ENCODE data around the gene NAA80. TPM values are rescaled to one million over a fixed set of nuclear protein-coding genes. Genes with fewer than 3 reads are reported as not detected.
"Not testable (repeated sequence)": the region's sequence is repeated elsewhere in the genome, so short reads cannot be mapped to it uniquely, and the experiment has no call there.

NAA80 gene
- total RNA-seq, 1 donor from 2014 or later: 6.3 TPM

GRCh38 chr3:50278123-50278879, 20.9 kb downstream of the NAA80 start:
- no peak for ATAC-seq (ENCODE audit: poor library complexity)
- intact Hi-C loops (cut with DNase I): no loop called here
- no peak for DNase-seq

- intact Hi-C loops (cut with DNase I): no loop called here
- ATAC-seq (ENCODE audit: poor library complexity) (no peak), DNase-seq (no peak)
These were observed 22.5 kb downstream of the NAA80 start for GRCh38 chr3:50276762-50277101.

GRCh38 chr3:50275996-50276761, 23.0 kb downstream of the NAA80 start:
- intact Hi-C loops (cut with DNase I): no loop called here
- ATAC-seq (ENCODE audit: poor library complexity) (no peak), DNase-seq (no peak)

GRCh38 chr3:50275141-50275995, 23.8 kb downstream of the NAA80 start:
- ATAC-seq (ENCODE audit: poor library complexity) (no peak), DNase-seq (no peak)
- intact Hi-C loops (cut with DNase I): no loop called here

- ATAC-seq (ENCODE audit: poor library complexity): peak; percentile 29
- intact Hi-C loops (cut with DNase I): loop anchor here (5.0 kb wide), 1 partner anchor 48 kb away; the partner anchor contains the start of gene HYAL2
- peak; percentile 79 for DNase-seq
These were observed 24.7 kb downstream of the NAA80 start for GRCh38 chr3:50274371-50275104.

- intact Hi-C loops (cut with DNase I): loop anchor here (2.0 to 5.0 kb wide), 2 partner anchors 49 to 81 kb away; partner anchors contain the start of gene HYAL2
- DNase-seq: no peak
- ATAC-seq (ENCODE audit: poor library complexity): no peak
These were observed 25.5 kb downstream of the NAA80 start for GRCh38 chr3:50273689-50274065.

GRCh38 chr3:50272911-50273688, 26.1 kb downstream of the NAA80 start:
- intact Hi-C loops (cut with DNase I): loop anchor here (2.0 to 5.0 kb wide), 2 partner anchors 49 to 80 kb away; partner anchors contain the start of gene HYAL2
- peak; percentile 76 for ATAC-seq (ENCODE audit: poor library complexity)

GRCh38 chr3:50272538-50272910, 26.7 kb downstream of the NAA80 start:
- intact Hi-C loops (cut with DNase I): loop anchor here (2.0 to 5.0 kb wide), 2 partner anchors 50 to 80 kb away; partner anchors contain the start of gene HYAL2
- not testable (repeated sequence) for DNase-seq; ATAC-seq (ENCODE audit: poor library complexity)

More at GRCh38 chr3:50272911-50273688, 26.1 kb downstream of the NAA80 start:
- DNase-seq: peak; percentile 93

GRCh38 chr3:50271314-50271936, 27.8 kb downstream of the NAA80 start:
- ATAC-seq (ENCODE audit: poor library complexity) (no peak), DNase-seq (no peak)
- intact Hi-C loops (cut with DNase I): loop anchor here (2.0 to 5.0 kb wide), 2 partner anchors 41 to 51 kb away; partner anchors contain the start of gene HYAL2

GRCh38 chr3:50270422-50271224, 28.6 kb downstream of the NAA80 start:
- ATAC-seq (ENCODE audit: poor library complexity): no peak
- intact Hi-C loops (cut with DNase I): loop anchor here (2.0 to 5.0 kb wide), 2 partner anchors 40 to 52 kb away; partner anchors contain the start of gene HYAL2
- no peak for DNase-seq

- intact Hi-C loops (cut with DNase I): loop anchor here (2.0 to 5.0 kb wide), 2 partner anchors 39 to 52 kb away; partner anchors contain the start of gene HYAL2
- ATAC-seq (ENCODE audit: poor library complexity) (no peak), DNase-seq (no peak)
These were observed 29.2 kb downstream of the NAA80 start for GRCh38 chr3:50269977-50270413.

- DNase-seq: no peak
- intact Hi-C loops (cut with DNase I): no loop called here
- ATAC-seq (ENCODE audit: poor library complexity): no peak
These were observed 29.7 kb downstream of the NAA80 start for GRCh38 chr3:50269460-50269859.

GRCh38 chr3:50268703-50269451, 30.3 kb downstream of the NAA80 start, which contains the start of gene SEMA3B:
SEMA3B (plus strand) TSS chr3:50269147; CDS start chr3:50269241, 94 bp downstream.
- intact Hi-C loops (cut with DNase I): no loop called here
- peak; percentile 74 for DNase-seq

GRCh38 chr3:50268276-50268675, 30.9 kb downstream of the NAA80 start:
- intact Hi-C loops (cut with DNase I): no loop called here
- no peak for ATAC-seq (ENCODE audit: poor library complexity)
- DNase-seq: no peak

More at GRCh38 chr3:50268703-50269451, 30.3 kb downstream of the NAA80 start, which contains the start of gene SEMA3B:
- peak; percentile 34 for ATAC-seq (ENCODE audit: poor library complexity)

GRCh38 chr3:50267280-50267913, 31.8 kb downstream of the NAA80 start:
- peak; percentile 87 for DNase-seq
- ATAC-seq (ENCODE audit: poor library complexity): peak; percentile 72
- intact Hi-C loops (cut with DNase I): no loop called here

Data from Right ventricle myocardium superior (tissue), 1 donor.